ENCODE data around the gene KIR3DL2. TPM values are rescaled to one million over a fixed set of nuclear protein-coding genes. Genes with fewer than 3 reads are reported as not detected.

KIR3DL2 gene
- not detected in 2 replicates for total RNA-seq

DNA sequence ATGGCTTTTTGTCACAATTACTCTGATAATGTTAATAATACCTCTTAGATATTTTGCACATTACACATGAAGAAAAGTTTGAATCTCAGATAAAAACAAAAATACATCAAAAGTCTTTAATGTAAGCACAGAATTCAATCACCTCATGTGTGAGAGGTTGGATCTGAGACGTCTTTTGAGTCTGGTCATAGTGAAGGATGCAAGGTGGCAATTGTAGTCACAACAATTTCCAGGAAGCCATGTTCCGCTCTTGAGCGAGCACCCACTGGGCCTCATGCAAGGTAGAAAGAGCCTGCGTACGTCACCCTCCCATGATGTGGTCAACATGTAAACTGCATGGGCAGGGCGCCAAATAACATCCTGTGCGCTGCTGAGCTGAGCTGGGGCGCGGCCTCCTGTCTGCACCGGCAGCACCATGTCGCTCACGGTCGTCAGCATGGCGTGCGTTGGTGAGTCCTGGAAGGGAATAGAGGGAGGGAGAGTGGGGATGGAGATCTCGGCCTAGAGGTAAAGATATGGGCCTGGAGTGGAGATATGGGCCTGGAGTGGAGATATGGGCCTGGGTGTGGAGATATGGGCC, at the start of gene KIR3DL2:
Gene KIR3DL2 (plus strand): TSS at position 383 of the 580 bp plus-strand sequence. CDS start 33 bp downstream, at position 416.

DNA sequence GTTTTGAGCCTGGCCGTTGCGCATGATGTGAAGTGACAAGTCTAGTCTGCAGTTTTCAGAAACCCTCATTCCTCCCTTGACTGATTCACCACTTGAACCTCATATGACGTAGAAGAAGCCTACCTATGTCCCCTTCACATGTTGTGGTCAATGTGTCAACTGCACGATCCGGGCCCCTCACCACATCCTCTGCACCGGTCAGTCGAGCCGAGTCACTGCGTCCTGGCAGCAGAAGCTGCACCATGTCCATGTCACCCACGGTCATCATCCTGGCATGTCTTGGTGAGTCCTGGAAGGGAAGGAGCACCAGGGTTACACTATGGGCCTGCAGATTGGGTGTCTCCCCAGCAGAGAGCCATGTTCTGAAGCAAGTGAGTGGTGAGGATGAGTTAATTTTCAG, 46.8 kb upstream of the KIR3DL2 start, which contains the start of gene KIR2DL4:
Gene KIR2DL4 (plus strand): TSS at position 201 of the 400 bp plus-strand sequence. CDS start 42 bp downstream, at position 243.

DNA sequence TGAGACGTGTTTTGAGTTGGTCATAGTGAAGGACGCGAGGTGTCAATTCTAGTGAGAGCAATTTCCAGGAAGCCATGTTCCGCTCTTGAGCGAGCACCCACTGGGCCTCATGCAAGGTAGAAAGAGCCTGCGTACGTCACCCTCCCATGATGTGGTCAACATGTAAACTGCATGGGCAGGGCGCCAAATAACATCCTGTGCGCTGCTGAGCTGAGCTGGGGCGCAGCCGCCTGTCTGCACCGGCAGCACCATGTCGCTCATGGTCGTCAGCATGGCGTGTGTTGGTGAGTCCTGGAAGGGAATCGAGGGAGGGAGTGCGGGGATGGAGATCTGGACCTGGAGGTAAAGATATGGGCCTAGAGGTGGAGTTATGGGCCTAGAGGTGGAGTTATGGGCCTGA, 34.0 kb upstream of the KIR3DL2 start, which contains the start of gene KIR3DL1:
Gene KIR3DL1 (plus strand): TSS at position 218 of the 400 bp plus-strand sequence.

DNA sequence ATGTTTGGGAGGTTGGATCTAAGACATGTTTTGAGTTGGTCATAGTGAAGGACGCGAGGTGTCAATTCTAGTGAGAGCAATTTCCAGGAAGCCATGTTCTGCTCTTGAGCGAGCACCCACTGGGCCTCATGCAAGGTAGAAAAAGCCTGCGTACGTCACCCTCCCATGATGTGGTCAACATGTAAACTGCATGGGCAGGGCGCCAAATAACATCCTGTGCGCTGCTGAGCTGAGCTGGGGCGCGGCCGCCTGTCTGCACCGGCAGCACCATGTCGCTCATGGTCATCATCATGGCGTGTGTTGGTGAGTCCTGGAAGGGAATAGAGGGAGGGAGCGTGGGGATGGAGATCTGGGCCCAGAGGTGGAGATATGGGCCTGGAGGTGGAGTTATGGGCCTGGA, 17.7 kb upstream of the KIR3DL2 start, which contains the start of gene KIR2DS4:
Gene KIR2DS4 (plus strand): TSS at position 181 of the 400 bp plus-strand sequence.

DNA sequence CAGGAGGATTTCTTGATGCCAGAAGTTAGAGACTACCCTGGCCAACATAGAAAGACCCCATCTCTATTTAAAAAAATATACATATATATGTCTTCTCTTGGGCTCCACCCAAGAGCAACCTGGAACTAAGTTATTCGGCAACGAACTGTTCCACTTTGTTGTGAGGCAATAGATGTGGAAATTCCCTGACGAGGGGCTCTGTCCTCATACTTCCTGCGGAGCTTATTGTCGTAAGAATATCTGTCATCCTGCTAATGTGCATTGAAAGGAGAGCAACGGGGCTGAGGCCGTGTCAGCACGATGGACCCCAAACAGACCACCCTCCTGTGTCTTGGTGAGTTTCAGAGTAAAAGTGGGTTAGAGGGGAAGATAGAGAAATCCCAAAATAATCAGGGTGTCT, 23.7 kb downstream of the KIR3DL2 start, which contains the start of gene FCAR:
Gene FCAR (plus strand): TSS at position 246 of the 400 bp plus-strand sequence. CDS start 55 bp downstream, at position 301.

DNA sequence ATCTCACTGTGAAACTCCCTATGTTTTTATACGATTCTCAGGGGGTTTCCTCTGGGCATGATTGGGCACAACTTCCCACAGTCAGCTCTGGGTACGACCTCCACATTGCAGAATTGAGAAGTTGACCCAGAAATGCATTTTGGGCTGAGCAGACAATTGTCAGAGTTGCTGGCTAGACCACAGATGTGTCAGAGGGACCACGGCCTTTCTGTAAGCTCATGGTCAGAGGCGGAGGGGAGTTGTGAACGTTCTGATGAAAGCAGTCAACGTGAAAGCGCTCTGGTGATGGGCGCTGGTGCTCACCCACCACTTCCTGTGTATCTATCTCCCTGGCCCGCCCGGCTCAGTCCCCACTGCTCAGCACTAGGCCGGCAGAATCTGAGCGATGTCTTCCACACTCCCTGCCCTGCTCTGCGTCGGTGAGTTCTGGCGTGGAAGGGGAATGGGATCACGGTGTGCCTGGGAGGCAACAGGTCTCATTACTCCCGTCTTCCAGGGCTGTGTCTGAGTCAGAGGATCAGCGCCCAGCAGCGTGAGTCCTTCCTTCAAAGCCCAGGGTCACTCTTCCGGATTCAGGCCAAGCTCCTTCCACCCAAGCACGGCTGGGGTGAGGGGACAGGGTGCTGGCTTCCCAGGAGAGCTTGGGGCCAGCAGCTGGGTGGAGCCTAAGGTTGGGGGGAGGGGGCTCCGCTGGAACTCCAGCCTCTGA, 55.7 kb downstream of the KIR3DL2 start, which contains the start of gene NCR1:
Gene NCR1 (plus strand): TSS at position 346 of the 709 bp plus-strand sequence. CDS start 40 bp downstream, at position 386.

Other genes starting within 250 kb of the KIR3DL2 start
- not detected in 2 replicates for gene LILRB1, start 220.0 kb upstream of the KIR3DL2 start, total RNA-seq
- not detected in 2 replicates for gene LILRB4, start 187.5 kb upstream of the KIR3DL2 start, total RNA-seq
- not detected in 2 replicates for gene KIR3DL3, start 126.0 kb upstream of the KIR3DL2 start, total RNA-seq
- not detected in 2 replicates for gene KIR2DL3, start 111.9 kb upstream of the KIR3DL2 start, total RNA-seq
- gene KIR2DL1, start 80.7 kb upstream of the KIR3DL2 start, total RNA-seq = not detected in 2 replicates
- gene KIR2DL4, start 46.8 kb upstream of the KIR3DL2 start, total RNA-seq = not detected in 2 replicates
- not detected in 2 replicates for gene KIR3DL1, start 34.0 kb upstream of the KIR3DL2 start, total RNA-seq
- gene KIR2DS4, start 17.8 kb upstream of the KIR3DL2 start, total RNA-seq = not detected in 2 replicates
- not detected in 2 replicates for gene FCAR, start 23.8 kb downstream of the KIR3DL2 start, total RNA-seq
- not detected in 2 replicates for gene NCR1, start 55.7 kb downstream of the KIR3DL2 start, total RNA-seq
- gene NLRP7, start 97.1 kb downstream of the KIR3DL2 start, total RNA-seq = not detected in 2 replicates
- 35.5 and 39.8 TPM in 2 replicates for gene NLRP2, start 115.9 kb downstream of the KIR3DL2 start, total RNA-seq
- gene GP6, start 187.8 kb downstream of the KIR3DL2 start, total RNA-seq = not detected in 2 replicates
- gene RDH13, start 212.7 kb downstream of the KIR3DL2 start, total RNA-seq = 9.1 and 24.5 TPM in 2 replicates
- 28.7 and 45.1 TPM in 2 replicates for gene EPS8L1, start 225.4 kb downstream of the KIR3DL2 start, total RNA-seq